SU-DHL-6 (cell line): ENCODE results near the gene ST3GAL4.

Source experiments
- H2AFZ ChIP-seq: fragments of 200-600 bp; sonication (generic); 2 replicates; pipeline ENCODE4 v1.6.1; 2014; ENCODE audit warnings: low read depth, mild to moderate bottlenecking, moderate library complexity, mixed read lengths, antibody characterized with exemption, low read length; ENCODE audit not compliant: severe bottlenecking
- H3F3A ChIP-seq: fragments of 200-600 bp; shearing (Covaris generic); 2 replicates; pipeline ENCODE4 v1.6.0; 2016; ENCODE audit warnings: antibody characterized with exemption, mild to moderate bottlenecking; ENCODE audit not compliant: insufficient read depth
- H3K27ac ChIP-seq: fragments of 200-600 bp; sonication (generic); 2 replicates; pipeline ENCODE4 v1.5.1; 2016; ENCODE audit warnings: low read depth, mild to moderate bottlenecking, low read length, moderate library complexity, mixed read lengths
- H3K27me3 ChIP-seq: fragments of 200-600 bp; sonication (generic), shearing (Covaris generic); 2 replicates; pipeline ENCODE4 v1.6.0; 2014; ENCODE audit warnings: mild to moderate bottlenecking, low read length
- H3K36me3 ChIP-seq: fragments of 200-600 bp; sonication (generic); 2 replicates; pipeline ENCODE4 v1.6.1; 2014; ENCODE audit warnings: mild to moderate bottlenecking, low read length, mixed read lengths
- H3K4me2 ChIP-seq: fragments of 300-600, 200-600 bp; shearing (Covaris generic), sonication (generic); 2 replicates; pipeline ENCODE4 v1.6.0; 2014; ENCODE audit warnings: low read length, low read depth, mild to moderate bottlenecking; ENCODE audit not compliant: poor library complexity, severe bottlenecking
- H3K4me3 ChIP-seq: fragments of 200-600 bp; sonication (generic); 2 replicates; pipeline ENCODE4 v1.5.1; 2014; ENCODE audit warnings: antibody characterized with exemption, low read length, mild to moderate bottlenecking, mixed read lengths; ENCODE audit not compliant: insufficient read depth, poor library complexity, severe bottlenecking
- H3K79me2 ChIP-seq: fragments of 200-600 bp; sonication (generic); 2 replicates; pipeline ENCODE4 v1.6.1; 2014; ENCODE audit warnings: mild to moderate bottlenecking, low read length, moderate library complexity; ENCODE audit not compliant: insufficient read depth
- H3K9ac ChIP-seq: fragments of 200-600 bp; sonication (generic); 2 replicates; pipeline ENCODE4 v1.7.0; 2014; ENCODE audit warnings: mild to moderate bottlenecking, low read length
- H3K9me2 ChIP-seq: fragments of 200-600 bp; sonication (generic); replicated peaks from 2 replicates; pipeline ENCODE4 v1.6.1; 2014; ENCODE audit warnings: low read length; ENCODE audit not compliant: insufficient read depth
- H3K9me3 ChIP-seq: fragments of 200-600 bp; sonication (generic); 2 replicates; pipeline ENCODE4 v1.6.1; 2014; ENCODE audit warnings: low read length, mixed read lengths; ENCODE audit not compliant: insufficient read depth
- H4K20me1 ChIP-seq: fragments of 200-600 bp; sonication (generic); 2 replicates; pipeline ENCODE4 v1.6.1; 2014; ENCODE audit warnings: low read depth, mild to moderate bottlenecking, antibody characterized with exemption, low read length, moderate library complexity, mixed read lengths
- CTCF ChIP-seq: fragments of 200-600 bp; sonication (generic); IDR thresholded peaks from one replicate; pipeline ENCODE4 v1.5.1; 2017; ENCODE audit warnings: antibody characterized with exemption, mild to moderate bottlenecking, low read length, moderate library complexity; ENCODE audit not compliant: insufficient read depth, poor library complexity, severe bottlenecking
- EZH2phosphoT487 ChIP-seq: fragments of 200-600 bp; sonication (generic), shearing (Covaris generic); conservative IDR thresholded peaks from 2 replicates; pipeline ENCODE4 v1.6.1; 2018; ENCODE audit warnings: mild to moderate bottlenecking, antibody characterized with exemption, low read length, moderate library complexity, mixed read lengths

ST3GAL4 gene

GRCh38 chr11:126415669-126416420 is 60.4 kb downstream of the ST3GAL4 start:
- Histone ChIP-seq H3K4me3 (no peak overlapping the region), H2AFZ (no peak overlapping the region), H3K79me2 (no peaks in the 10 kb centered on the region), H3F3A (no peaks in the 10 kb centered on the region), H3K27me3 (no peaks in the 10 kb centered on the region), H3K9me2 (no peaks in the 10 kb centered on the region), H3K4me2 (no peak overlapping the region), H4K20me1 (no peaks in the 10 kb centered on the region), H3K27ac (no peak overlapping the region), H3K9ac (no peak overlapping the region), H3K9me3 (no peaks in the 10 kb centered on the region), H3K36me3 (no peaks in the 10 kb centered on the region)
- TF ChIP-seq EZH2phosphoT487: no peak
- TF ChIP-seq CTCF: no peak

- H2AFZ ChIP-seq: no peak overlapping the region
- no peaks in the 10 kb centered on the region for H4K20me1 ChIP-seq
- H3K9me2 ChIP-seq: no peaks in the 10 kb centered on the region
- H3F3A ChIP-seq: no peaks in the 10 kb centered on the region
- H3K27ac ChIP-seq: no peak overlapping the region
- no peak overlapping the region for H3K9ac ChIP-seq
- no peak overlapping the region for H3K4me2 ChIP-seq
- H3K4me3 ChIP-seq: no peak overlapping the region
- TF ChIP-seq CTCF (no peak), EZH2phosphoT487 (no peak)
- H3K9me3 ChIP-seq: no peaks in the 10 kb centered on the region
- H3K79me2 ChIP-seq: no peaks in the 10 kb centered on the region
- H3K27me3 ChIP-seq: no peaks in the 10 kb centered on the region
- no peaks in the 10 kb centered on the region for H3K36me3 ChIP-seq
These were observed 61.1 kb downstream of the ST3GAL4 start for GRCh38 chr11:126416542-126417090.

GRCh38 chr11:126417091-126417862 is 61.8 kb downstream of the ST3GAL4 start:
- Histone ChIP-seq H3K9ac (no peak overlapping the region), H3K9me2 (no peaks in the 10 kb centered on the region), H3K9me3 (no peaks in the 10 kb centered on the region), H4K20me1 (no peaks in the 10 kb centered on the region), H2AFZ (no peak overlapping the region), H3K27ac (no peak overlapping the region), H3K79me2 (no peaks in the 10 kb centered on the region), H3K36me3 (no peaks in the 10 kb centered on the region), H3K27me3 (no peaks in the 10 kb centered on the region), H3K4me2 (no peak overlapping the region), H3F3A (no peaks in the 10 kb centered on the region), H3K4me3 (no peak overlapping the region)
- no peak for TF ChIP-seq CTCF
- no peak for TF ChIP-seq EZH2phosphoT487
